GM12874 (cell line): ENCODE data around the gene SOST.

Experiments used
- TF ChIP-seq, protein P1 (sequence below): IDR thresholded peaks from 2 replicates; pipeline ENCODE4 v1.5.1; 2011; ENCODE audit warnings: low read depth, mild to moderate bottlenecking, control low read depth, low read length, moderate library complexity; ENCODE audit not compliant: insufficient read depth

Gene SOST

DNA sequence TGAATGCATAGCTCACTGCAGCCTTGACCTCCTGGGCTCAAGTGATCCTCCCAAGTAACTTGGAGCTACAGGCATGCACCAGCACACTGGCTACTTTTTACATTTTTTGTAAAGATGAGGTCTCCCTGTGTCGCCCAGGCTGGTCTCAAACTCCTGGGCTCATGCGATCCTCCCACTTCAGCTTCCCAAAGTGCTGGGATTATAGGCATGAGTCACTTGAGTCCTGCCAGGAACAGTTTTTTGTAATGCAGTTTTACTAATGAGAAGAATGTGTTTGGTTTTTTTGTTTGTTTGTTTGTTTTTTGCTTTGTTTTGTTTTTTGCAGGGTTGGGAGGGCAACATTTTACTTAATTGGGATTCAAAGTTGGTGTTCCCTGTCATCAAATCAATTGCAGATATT lies 22.2 kb downstream of the SOST start:
- TF ChIP-seq, protein P1, sequence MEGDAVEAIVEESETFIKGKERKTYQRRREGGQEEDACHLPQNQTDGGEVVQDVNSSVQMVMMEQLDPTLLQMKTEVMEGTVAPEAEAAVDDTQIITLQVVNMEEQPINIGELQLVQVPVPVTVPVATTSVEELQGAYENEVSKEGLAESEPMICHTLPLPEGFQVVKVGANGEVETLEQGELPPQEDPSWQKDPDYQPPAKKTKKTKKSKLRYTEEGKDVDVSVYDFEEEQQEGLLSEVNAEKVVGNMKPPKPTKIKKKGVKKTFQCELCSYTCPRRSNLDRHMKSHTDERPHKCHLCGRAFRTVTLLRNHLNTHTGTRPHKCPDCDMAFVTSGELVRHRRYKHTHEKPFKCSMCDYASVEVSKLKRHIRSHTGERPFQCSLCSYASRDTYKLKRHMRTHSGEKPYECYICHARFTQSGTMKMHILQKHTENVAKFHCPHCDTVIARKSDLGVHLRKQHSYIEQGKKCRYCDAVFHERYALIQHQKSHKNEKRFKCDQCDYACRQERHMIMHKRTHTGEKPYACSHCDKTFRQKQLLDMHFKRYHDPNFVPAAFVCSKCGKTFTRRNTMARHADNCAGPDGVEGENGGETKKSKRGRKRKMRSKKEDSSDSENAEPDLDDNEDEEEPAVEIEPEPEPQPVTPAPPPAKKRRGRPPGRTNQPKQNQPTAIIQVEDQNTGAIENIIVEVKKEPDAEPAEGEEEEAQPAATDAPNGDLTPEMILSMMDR, result no peak

GRCh38 chr17:43734376-43734775 lies 24.2 kb downstream of the SOST start:
- TF ChIP-seq, protein P1, result no peak

DNA sequence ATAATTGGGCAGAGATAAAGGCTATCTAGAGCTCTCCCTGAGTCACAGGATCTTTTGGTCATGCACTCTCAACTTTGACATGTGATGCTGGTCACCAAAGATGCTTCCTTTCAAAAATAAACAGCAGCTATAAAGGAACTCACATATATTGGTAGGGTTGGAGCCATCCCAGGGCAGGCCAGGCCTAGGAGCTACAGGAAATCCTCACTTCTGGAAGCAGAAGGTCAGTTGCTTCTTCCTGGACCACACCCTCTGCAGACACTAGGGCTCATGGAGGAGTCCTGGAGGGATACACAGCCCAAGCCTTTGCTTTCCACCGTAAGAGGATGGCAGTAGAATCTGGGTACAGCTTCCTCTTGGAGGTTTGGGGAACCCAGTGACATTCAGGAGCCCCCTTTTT lies 24.6 kb downstream of the SOST start:
- TF ChIP-seq, protein P1, result no peak

DNA sequence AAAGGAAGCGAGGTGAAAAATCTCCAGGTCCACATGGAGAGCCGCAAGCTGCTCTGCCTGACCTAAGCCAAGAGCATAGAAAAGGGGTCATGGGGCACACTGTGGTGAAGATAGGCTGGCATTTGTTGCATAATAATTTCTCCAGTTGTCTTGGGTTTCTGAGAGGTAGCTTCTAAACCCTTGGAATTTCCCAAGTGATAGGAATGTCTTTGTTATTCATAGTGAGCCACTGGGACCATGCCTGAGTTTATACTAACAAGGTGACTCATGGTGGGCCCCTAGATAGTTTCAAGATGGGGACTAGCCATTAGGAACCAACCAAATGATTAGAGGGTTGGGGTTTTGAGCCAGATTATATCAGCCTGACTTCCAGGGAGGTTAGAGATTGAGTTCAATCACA lies 25.6 kb downstream of the SOST start:
- TF ChIP-seq, protein P1, result no peak

- TF ChIP-seq, protein P1, result no peak
Measured at GRCh38 chr17:43728081-43728480, 30.5 kb downstream of the SOST start.

DNA sequence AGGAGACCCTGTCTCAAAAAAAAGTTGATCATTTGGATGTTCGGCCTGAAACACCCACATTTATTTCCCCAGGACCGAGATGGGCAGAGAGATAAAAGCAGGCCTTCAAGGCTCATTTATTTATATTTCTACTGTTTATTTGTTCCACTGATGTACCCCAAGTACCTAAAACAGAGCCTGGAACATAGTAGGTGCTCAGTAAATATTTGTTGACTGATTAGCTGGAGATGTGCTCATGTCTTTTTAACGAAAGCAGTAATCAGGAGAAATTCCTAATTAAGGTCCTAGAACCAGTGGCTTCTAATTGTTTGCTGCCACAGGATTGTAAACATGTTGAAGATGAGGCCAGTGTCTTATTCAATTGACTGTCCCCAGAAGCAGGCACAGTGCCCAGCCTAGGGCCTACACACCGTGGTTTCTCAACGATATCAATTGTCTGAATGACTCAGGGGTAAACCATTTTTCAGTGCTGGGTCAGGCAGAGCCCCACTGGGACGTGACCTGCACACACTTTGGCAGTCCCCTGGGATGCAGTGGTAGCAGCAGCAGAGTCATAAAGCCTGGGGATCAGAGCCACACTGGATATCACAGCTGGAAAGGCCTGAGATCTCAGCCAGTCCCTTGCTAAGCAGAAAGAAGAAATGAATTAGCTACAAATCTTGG lies 34.8 kb downstream of the SOST start:
- TF ChIP-seq, protein P1, result no peak

GRCh38 chr17:43722870-43723665 lies 35.5 kb downstream of the SOST start:
- TF ChIP-seq, protein P1, result no peak
